ENCODE results near the gene JAML. TPM values are rescaled to one million over a fixed set of nuclear protein-coding genes. Genes with fewer than 3 reads are reported as not detected.

JAML gene
- total and polyA plus RNA-seq, 2 of the 13 experiments (the other 11 are each of a cell fraction or from before 2014, with no cell fraction given), result 2.0 to 3.3 TPM

DNA sequence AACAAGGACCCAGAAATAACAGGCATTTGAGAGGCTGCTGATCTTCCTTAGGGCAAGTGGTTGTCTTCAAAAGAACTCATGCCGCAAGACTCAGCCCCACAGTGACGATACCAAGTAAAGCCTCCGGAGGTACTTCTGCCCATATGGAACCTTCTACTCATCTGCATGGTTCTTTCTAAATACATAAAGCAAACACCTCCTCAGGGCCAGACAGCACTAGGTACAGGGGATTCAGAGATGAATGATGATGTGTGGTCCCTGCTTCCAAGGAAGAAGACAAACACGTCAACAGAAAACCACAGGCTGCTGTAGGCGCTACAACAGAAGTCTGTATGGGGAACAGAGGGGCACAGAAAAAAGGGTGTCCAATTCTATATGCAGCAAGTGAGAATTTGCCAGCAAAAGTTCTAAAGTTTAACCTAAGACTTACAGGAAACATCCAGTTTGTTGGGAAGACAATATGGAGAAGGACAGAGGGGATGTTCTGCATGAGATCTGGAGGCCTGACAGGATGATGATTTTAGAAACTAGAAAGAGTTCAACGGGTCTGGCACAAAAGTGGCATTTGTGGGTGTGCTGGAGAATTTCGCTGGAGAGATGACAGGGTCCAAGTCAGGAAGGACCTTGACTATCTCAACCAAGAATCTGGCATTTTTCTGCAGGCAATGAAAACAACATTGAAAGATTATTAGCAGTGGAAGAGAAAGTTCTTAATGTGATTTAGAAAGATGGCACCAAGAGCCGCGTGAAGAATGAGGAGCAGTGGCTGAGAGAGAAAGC, 23.7 kb downstream of the JAML start:
- 96% methylated on average over 9 of the region's 9 CpGs for WGBS (ENCODE audit: low lambda C conversion rate)
- ChIA-PET CTCF (ENCODE audit: low intra/inter-chr PET ratio, low total read pairs) (no interaction called here), POLR2A (interaction anchor here (1.9 to 2.4 kb wide), 3 partner anchors 12 to 63 kb away, joined by 6 to 49 read pairs (median 14); partner anchors contain the start of genes MPZL2 and MPZL3)
- no peaks in the 10 kb centered on the region for H4K20me1 ChIP-seq (ENCODE audit: insufficient read depth, low read length)
- no peaks in the 10 kb centered on the region for H3K9me3 ChIP-seq (ENCODE audit: low read length)
- no peak overlapping the region for H3K4me2 ChIP-seq (ENCODE audit: low read depth, low read length)
- no TSS peak for BruUV-seq (replicated peaks)
- H3K36me3 ChIP-seq (replicated peaks in 1 of 2; ENCODE audit: control insufficient read depth in 1 of 2, insufficient read depth in 2 of 2, low read length in 2 of 2), result no peaks in the 10 kb centered on the region
- ATAC-seq (no peak), FAIRE-seq (no peak), DNase-seq (ENCODE audit: low spot score) (no peak)
- in situ Hi-C loops (cut with HindIII; ENCODE audit: extremely low pct_ligation_motif_present, low pct_unique_long_range_greater_than_20kb) (no loop called here), intact Hi-C loops (cut with micrococcal nuclease; ENCODE audit: unreplicated experiment) (no loop called here)
- H3K9ac ChIP-seq (ENCODE audit: insufficient read depth, low read depth, low read length), result no peak overlapping the region
- H3K4me3 ChIP-seq (replicated peaks in 1 of 3; ENCODE audit: insufficient read depth in 1 of 3, low read depth in 2 of 3, low read length in 3 of 3), result no peak overlapping the region
- no peak overlapping the region for H2AFZ ChIP-seq (ENCODE audit: low read length)
- TF ChIP-seq POLR2AphosphoS2 (IDR thresholded peaks at IDR 0.05; ENCODE audit: low read depth, low read length) (no peak), KLF13 (CRISPR knock-in tag; IDR thresholded peaks at IDR 0.05) (no peak)
- H3K79me2 ChIP-seq (ENCODE audit: insufficient read depth, low read length), result no peaks in the 10 kb centered on the region
- peak overlapping the region; percentile 92 for H3K27ac ChIP-seq (ENCODE audit: extremely low read length, insufficient read depth, low read length)
- H3K4me1 ChIP-seq (ENCODE audit: insufficient read depth, low read length), result peaks cover 84% of the 10 kb centered on the region
- H3K27me3 ChIP-seq (ENCODE audit: control insufficient read depth in 1 of 2, insufficient read depth in 2 of 2, low read length in 2 of 2), result no peaks in the 10 kb centered on the region

DNA sequence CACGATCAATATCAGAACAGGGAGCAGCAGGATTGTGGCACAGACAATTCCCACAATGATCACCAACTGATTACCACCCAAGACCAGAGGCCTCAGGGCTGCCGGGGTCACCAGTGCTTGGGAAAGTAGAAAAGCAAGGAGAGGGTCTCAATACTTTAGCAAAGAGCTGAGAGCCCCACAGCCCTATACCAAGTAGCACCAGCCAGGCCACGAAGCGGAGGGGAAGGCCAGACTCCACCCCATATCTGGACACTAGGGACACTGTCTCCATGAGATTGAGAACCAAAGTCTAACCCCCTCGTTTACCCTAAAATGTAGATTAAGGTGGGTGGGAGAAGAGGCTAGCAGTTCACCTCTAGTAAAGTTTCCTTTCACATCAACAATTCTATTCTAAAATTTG, 24.3 kb downstream of the JAML start:
- intact Hi-C loops (cut with micrococcal nuclease; ENCODE audit: unreplicated experiment), result no loop called here
- TF ChIP-seq ZNF234 (CRISPR knock-in tag; conservative IDR thresholded peaks at IDR 0.05), result no peak
- TF ChIP-seq ZFYVE20 (CRISPR knock-in tag; IDR thresholded peaks at IDR 0.05; ENCODE audit: borderline replicate concordance, low read depth), result no peak
- TF ChIP-seq CHD4 (IDR thresholded peaks at IDR 0.05; ENCODE audit: borderline replicate concordance, low read length), result no peak
- TF ChIP-seq ZSCAN29 (CRISPR knock-in tag; conservative IDR thresholded peaks at IDR 0.05), result no peak
- no peak for TF ChIP-seq ZNF282 (IDR thresholded peaks at IDR 0.05; ENCODE audit: partially characterized antibody)
- TF ChIP-seq ZNF614 (CRISPR knock-in tag; IDR thresholded peaks at IDR 0.05; ENCODE audit: borderline replicate concordance), result no peak
- no peak for TF ChIP-seq ZNF557 (CRISPR knock-in tag; IDR thresholded peaks at IDR 0.05)
- no peak for TF ChIP-seq CBFB (CRISPR knock-in tag; IDR thresholded peaks at IDR 0.05)
- no peak for TF ChIP-seq LCORL (IDR thresholded peaks at IDR 0.05)
- no peak for TF ChIP-seq LCORL (CRISPR knock-in tag; IDR thresholded peaks at IDR 0.05)
- TF ChIP-seq RFXANK (CRISPR knock-in tag; IDR thresholded peaks at IDR 0.05), result no peak
- TF ChIP-seq, protein P1, sequence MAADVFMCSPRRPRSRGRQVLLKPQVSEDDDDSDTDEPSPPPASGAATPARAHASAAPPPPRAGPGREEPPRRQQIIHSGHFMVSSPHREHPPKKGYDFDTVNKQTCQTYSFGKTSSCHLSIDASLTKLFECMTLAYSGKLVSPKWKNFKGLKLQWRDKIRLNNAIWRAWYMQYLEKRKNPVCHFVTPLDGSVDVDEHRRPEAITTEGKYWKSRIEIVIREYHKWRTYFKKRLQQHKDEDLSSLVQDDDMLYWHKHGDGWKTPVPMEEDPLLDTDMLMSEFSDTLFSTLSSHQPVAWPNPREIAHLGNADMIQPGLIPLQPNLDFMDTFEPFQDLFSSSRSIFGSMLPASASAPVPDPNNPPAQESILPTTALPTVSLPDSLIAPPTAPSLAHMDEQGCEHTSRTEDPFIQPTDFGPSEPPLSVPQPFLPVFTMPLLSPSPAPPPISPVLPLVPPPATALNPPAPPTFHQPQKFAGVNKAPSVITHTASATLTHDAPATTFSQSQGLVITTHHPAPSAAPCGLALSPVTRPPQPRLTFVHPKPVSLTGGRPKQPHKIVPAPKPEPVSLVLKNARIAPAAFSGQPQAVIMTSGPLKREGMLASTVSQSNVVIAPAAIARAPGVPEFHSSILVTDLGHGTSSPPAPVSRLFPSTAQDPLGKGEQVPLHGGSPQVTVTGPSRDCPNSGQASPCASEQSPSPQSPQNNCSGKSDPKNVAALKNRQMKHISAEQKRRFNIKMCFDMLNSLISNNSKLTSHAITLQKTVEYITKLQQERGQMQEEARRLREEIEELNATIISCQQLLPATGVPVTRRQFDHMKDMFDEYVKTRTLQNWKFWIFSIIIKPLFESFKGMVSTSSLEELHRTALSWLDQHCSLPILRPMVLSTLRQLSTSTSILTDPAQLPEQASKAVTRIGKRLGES (CRISPR knock-in tag; IDR thresholded peaks at IDR 0.05; ENCODE audit: borderline replicate concordance), result no peak
- no peak for TF ChIP-seq ZBTB14 (CRISPR knock-in tag; IDR thresholded peaks at IDR 0.05)
- no peak for TF ChIP-seq PRMT3 (CRISPR knock-in tag; IDR thresholded peaks at IDR 0.05; ENCODE audit: borderline replicate concordance, low read depth)

More for the DNA sequence above, 24.3 kb downstream of the JAML start:
- FAIRE-seq, result no peak
- no peak for ATAC-seq
- no peak overlapping the region for H2AFZ ChIP-seq (ENCODE audit: low read length)
- no peak overlapping the region for H3K4me3 ChIP-seq (replicated peaks in 1 of 3; ENCODE audit: insufficient read depth in 1 of 3, low read depth in 2 of 3, low read length in 3 of 3)
- in situ Hi-C loops (cut with HindIII; ENCODE audit: extremely low pct_ligation_motif_present, low pct_unique_long_range_greater_than_20kb), result no loop called here
- no peaks in the 10 kb centered on the region for H3K36me3 ChIP-seq (replicated peaks in 1 of 2; ENCODE audit: control insufficient read depth in 1 of 2, insufficient read depth in 2 of 2, low read length in 2 of 2)
- WGBS (ENCODE audit: low lambda C conversion rate), result 87% methylated on average over 5 of the region's 5 CpGs
- no peaks in the 10 kb centered on the region for H3K79me2 ChIP-seq (ENCODE audit: insufficient read depth, low read length)
- H4K20me1 ChIP-seq (ENCODE audit: insufficient read depth, low read length), result no peaks in the 10 kb centered on the region
- no peak overlapping the region for H3K4me2 ChIP-seq (ENCODE audit: low read depth, low read length)
- CTCF ChIA-PET (ENCODE audit: low intra/inter-chr PET ratio, low total read pairs), result no interaction called here
- H3K4me1 ChIP-seq (ENCODE audit: insufficient read depth, low read length), result peaks cover 84% of the 10 kb centered on the region
- no peak overlapping the region for H3K9ac ChIP-seq (ENCODE audit: insufficient read depth, low read depth, low read length)
- BruUV-seq (replicated peaks), result no TSS peak
- no peak overlapping the region for H3K27ac ChIP-seq (ENCODE audit: extremely low read length, insufficient read depth, low read length)
- no peak for DNase-seq (ENCODE audit: low spot score)
- POLR2A ChIA-PET, result no interaction called here
- no peaks in the 10 kb centered on the region for H3K9me3 ChIP-seq (ENCODE audit: low read length)
- no peaks in the 10 kb centered on the region for H3K27me3 ChIP-seq (ENCODE audit: control insufficient read depth in 1 of 2, insufficient read depth in 2 of 2, low read length in 2 of 2)
